Activated T-cell treated with anti-CD3 and anti-CD28 coated beads for 1 hour (primary cell): ENCODE results near the gene LINC00632.
A peak's percentile ranks its signal among the peaks of the same experiment; 100 is the strongest.

Experiments
- DNase-seq: peaks from one replicate; pipeline ENCODE4 v3.0.0-alpha.2; 2020; ENCODE audit warnings: low read depth

The LINC00632 gene

GRCh38 chrX:140765043-140765784, 55.7 kb downstream of the LINC00632 start:
- DNase-seq = no peak

DNA sequence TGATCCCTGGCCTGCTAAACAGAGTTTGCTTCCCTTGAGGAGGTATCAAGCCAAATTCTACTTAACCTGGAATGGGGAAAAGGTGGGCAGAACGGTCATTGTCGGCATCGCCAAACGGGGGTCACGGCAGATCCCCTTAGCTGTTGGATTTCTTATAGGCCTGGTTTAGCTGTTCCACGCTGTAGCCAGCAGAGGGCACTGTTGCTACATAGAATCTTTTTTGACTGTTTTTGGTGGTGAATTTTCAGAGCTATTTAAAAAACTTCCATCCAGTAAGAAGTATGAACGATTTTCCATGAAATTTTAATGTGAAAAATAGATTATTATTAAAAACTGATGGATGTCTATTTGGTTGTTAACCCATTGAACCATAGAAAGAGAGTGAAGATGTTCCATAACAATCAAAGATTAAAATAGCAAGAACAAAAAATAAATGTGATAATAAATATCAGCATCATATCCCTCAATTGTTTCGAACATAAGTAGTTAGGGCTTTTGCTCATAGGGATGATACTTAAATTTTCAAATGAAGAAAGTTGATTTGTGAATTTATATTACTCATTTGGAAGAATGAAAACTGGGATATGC, 56.6 kb downstream of the LINC00632 start:
- DNase-seq = peak; percentile 14

- DNase-seq = no peak
These were observed 58.1 kb downstream of the LINC00632 start for GRCh38 chrX:140767646-140768045.

DNA sequence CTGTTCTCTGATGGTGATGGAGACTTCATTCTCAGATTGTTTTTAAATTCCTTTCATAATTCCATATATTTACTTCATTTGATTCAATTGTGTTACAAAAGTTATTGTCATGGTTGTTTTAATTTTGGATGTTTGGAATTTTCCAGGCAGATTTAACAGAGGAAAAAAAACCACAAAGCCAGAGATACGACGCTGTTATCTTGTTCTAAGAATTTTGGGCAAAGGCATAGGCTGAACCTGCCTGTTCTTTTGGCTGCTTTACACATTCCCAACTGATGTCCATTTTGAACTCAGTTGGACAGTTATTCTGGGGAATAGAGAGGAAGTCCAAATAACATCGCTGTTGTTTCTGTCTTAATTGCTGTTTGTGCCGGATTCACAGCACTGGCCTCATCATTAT, 65.7 kb downstream of the LINC00632 start:
- no peak for DNase-seq

DNA sequence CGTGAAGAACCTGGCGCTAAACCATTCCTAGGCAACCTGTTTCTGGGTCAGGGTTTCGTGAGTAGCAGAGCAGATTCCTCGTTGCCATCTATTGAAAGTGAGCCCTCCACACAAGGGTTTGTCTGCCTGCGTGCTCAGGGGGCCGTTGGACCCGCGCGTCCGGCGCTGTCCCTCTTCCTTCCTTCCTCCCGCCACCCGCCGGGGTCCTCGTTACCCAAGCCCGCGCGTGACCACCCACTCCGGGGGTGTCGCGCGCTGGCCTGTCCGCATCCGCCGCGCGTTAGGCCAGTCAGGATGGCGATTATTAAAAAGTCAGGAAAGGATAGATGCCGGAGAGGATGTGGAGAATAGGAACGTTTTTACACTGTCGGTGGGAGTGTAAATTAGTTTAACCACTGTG, 66.8 kb downstream of the LINC00632 start:
- no peak for DNase-seq

DNA sequence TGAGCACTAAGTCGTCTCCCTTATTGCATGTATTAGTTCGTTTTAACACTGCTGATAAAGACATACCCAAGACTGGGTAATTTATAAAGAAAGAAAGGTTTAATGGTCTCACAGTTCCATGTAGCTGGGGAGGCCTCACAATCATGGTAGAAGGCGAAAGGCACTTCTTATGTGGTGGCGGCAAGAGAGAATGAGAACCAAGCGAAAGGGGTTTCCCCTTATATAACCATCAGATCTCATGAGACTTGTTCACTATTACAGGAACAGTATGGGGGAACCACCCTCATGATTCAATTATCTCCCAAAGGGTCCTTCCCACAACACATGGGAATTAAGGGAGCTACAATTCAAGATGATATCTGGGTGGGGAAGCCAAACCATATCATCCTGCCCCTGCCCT, 85.1 kb downstream of the LINC00632 start:
- DNase-seq = no peak

DNA sequence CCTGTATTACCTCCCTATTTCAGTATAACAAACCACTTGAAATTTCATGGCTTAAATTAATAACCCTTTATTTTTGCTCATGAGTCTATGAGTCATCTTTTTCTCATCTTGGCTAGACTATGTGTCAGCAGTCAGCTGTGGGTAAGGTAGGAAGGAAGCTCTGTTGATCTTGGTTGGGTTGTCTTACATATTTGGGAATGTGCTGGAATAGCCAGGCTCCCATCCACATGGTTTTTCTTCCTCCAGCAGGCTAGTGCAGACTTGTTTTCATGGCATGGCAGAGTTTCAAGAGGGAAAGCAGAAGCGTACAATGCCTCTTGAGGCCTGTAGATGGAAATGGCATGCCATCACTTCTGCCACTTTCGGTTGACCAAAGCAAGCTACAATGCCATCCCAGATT, 89.7 kb downstream of the LINC00632 start:
- no peak for DNase-seq

- DNase-seq = no peak
These were observed 94.7 kb downstream of the LINC00632 start for GRCh38 chrX:140804292-140804691.

- DNase-seq = no peak
These were observed 106.3 kb downstream of the LINC00632 start for GRCh38 chrX:140815868-140816267.

DNA sequence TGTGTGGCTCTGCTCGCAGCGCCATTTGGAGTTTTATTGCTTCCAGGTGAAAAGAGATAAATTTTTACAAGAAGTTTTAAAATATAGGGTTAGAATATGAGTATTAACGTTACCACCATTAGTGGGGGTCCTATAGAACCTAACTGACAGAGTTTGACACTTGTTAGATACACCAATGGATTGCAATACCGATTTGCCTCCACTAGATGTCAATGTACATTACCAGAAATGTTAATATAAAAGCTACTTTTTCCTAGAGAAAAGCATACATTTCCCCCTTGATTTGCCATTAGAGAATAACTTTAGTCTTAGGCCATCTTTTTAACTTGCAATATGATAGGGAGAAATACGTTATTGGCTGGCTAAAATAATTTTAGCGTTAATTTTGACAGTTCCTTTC, 108.4 kb downstream of the LINC00632 start:
- no peak for DNase-seq

GRCh38 chrX:140821280-140821679, 111.7 kb downstream of the LINC00632 start:
- no peak for DNase-seq

GRCh38 chrX:140822184-140822583, 112.6 kb downstream of the LINC00632 start:
- DNase-seq = no peak

DNA sequence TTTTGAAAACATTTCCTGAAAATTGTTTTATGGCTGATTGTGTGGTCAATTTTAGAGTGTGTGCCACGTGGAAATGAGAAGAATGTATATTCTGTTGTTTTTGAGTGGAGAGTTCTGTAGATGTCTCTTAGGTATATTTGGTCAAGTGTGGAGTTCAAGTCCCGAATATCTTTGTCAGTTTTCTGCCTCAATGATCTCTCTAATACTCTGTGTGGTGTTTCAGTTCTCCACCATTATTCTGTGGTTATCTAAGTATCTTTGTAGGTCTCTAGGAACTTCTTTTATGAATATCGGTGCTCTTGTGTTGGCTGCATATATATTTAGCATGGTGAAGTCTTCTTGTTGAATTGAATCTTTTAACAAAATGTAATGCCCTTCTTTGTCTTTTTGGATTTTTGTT, 113.3 kb downstream of the LINC00632 start:
- DNase-seq = no peak

DNA sequence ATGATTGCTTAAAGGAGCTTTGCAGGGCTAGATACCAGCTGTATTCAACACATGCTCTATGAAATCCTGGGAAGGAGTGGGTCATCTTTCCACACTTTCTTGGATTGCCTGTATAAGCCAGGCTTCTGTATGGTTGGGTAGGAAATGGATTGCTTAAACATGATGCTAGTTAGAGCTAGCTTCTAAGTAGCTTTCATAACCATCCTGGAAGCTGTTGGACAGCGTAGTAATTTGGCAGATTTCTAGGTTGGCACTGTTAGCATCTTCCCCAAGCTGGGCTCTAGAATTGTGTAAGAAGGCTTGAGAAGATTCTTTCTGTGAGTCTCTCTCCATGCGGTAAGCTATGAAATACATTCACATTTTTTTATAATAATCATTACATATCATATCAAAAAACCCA, 127.3 kb downstream of the LINC00632 start:
- DNase-seq = no peak
